Medulla oblongata (tissue), 1 donor: ENCODE data around the gene UNC119.
"Not testable (repeated sequence)": the region's sequence is repeated elsewhere in the genome, so short reads cannot be mapped to it uniquely, and the experiment has no call there.

Experiments used
- DNase-seq: peaks from one replicate; pipeline ENCODE4 v3.0.0-alpha.2; 2015; ENCODE audit errors: extremely low spot score

UNC119 gene

GRCh38 chr17:28522281-28522680 lies 30.1 kb downstream of the UNC119 start:
- not testable (repeated sequence) for DNase-seq

GRCh38 chr17:28521311-28522085 lies 30.9 kb downstream of the UNC119 start:
- no peak for DNase-seq

GRCh38 chr17:28520687-28521086 lies 31.7 kb downstream of the UNC119 start:
- no peak for DNase-seq

GRCh38 chr17:28519236-28519635 lies 33.2 kb downstream of the UNC119 start:
- DNase-seq, result no peak

GRCh38 chr17:28518578-28518977 lies 33.8 kb downstream of the UNC119 start:
- no peak for DNase-seq

GRCh38 chr17:28518132-28518531 lies 34.3 kb downstream of the UNC119 start:
- peak; percentile 6 for DNase-seq

GRCh38 chr17:28515518-28515917 lies 36.9 kb downstream of the UNC119 start:
- DNase-seq, result no peak

GRCh38 chr17:28514561-28515002 lies 37.8 kb downstream of the UNC119 start:
- no peak for DNase-seq

GRCh38 chr17:28513476-28513875 lies 38.9 kb downstream of the UNC119 start:
- DNase-seq, result no peak

GRCh38 chr17:28511858-28512461 lies 40.5 kb downstream of the UNC119 start:
- no peak for DNase-seq

GRCh38 chr17:28509789-28510188 lies 42.6 kb downstream of the UNC119 start:
- DNase-seq, result peak; percentile 33

GRCh38 chr17:28508211-28508724 lies 44.2 kb downstream of the UNC119 start:
- no peak for DNase-seq

- no peak for DNase-seq
These were observed 44.7 kb downstream of the UNC119 start for GRCh38 chr17:28507567-28508203.

- no peak for DNase-seq
These were observed 45.5 kb downstream of the UNC119 start for GRCh38 chr17:28506763-28507487.

- DNase-seq, result no peak
These were observed 46.3 kb downstream of the UNC119 start, which contains the start of gene FOXN1 for GRCh38 chr17:28505986-28506665. TSS of gene FOXN1 (plus strand) at chr17:28506348. CDS start at chr17:28523970, 17,622 bp downstream.

GRCh38 chr17:28503420-28503819 lies 49.0 kb downstream of the UNC119 start:
- DNase-seq, result no peak

- no peak for DNase-seq
These were observed 50.8 kb downstream of the UNC119 start for GRCh38 chr17:28501421-28502284.

- no peak for DNase-seq
These were observed 51.6 kb downstream of the UNC119 start for GRCh38 chr17:28500712-28501379.

GRCh38 chr17:28499684-28500357 lies 52.6 kb downstream of the UNC119 start:
- DNase-seq, result no peak
